Tongue (tissue), 2 donors: ENCODE data around the gene CCL8. TPM values are rescaled to one million over a fixed set of nuclear protein-coding genes. Genes with fewer than 3 reads are reported as not detected.

Source experiments
- DNase-seq: peaks from one replicate; pipeline ENCODE4 v3.0.0-alpha.2; 2015
- total RNA-seq: library from RNA; depleted of rRNA; stranded (reverse); fragments of >200 nt; gene quantifications from one replicate; pipeline ENCODE4 v1.2.3, GENCODE V29; 2014

CCL8 gene
- total RNA-seq, 1 donor from 2014 or later = 0.51 TPM

DNA sequence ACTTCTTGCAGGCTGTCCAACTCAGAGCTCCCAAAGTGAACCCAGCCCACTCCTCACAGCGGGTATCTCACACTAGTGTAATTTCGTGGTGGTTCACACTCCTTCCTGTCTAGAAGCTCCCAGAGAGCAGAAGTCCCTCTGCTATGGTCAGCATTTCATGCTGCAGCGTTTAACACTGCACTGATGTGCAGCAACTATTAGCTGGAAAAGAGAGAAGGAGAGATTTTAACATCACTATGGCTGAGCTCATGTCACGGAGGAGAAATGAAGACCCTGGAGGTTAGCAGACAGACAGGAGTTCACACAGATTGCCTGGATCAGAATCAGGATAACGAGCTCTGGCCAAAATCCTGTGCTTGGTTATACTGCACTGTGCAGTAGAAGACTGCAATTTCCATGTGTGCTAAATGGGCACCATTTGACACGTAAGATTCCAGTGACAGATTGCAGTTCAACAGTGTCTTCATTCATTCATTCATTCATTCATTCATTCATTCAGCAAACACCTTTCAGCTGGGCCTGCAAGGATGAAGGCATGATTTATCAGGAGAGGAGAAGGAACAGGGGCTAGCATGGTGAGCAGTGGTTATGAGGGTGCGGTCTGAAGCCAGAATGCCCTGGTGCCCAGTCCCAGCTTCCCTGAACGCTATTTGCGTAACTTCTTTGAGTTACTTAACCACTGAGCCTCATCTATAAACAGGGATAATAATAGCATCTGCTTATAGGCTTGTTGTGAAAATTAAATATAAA, 49.1 kb downstream of the CCL8 start:
- DNase-seq = no peak

DNA sequence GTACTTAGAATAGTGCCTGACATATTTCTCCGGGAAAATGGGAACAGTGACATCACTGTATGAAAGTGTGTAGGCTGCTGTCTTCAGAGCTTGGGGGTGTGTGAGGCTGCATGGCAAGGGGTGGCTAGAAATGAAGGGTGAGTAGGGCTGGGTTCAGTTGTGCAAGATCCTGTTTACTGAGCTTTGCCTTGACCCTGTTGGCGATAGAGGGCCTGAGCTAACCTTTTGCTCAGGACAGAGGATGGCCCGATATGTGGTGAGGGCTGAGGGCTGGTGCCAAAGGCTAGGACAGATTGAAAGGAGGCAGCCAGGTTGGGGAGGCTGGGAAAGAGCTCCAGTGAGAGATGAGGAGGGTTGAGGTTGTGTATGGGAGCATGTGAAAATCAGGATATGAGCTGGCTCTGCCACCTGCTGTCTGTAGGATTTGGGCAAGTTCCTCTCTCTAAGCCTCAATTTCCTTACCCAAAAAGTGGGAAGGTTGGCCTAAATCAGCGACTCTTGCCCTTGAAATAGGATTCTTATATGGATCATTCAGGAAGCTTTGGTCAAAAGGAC, 49.8 kb downstream of the CCL8 start:
- DNase-seq = no peak

GRCh38 chr17:34369571-34369970, 50.3 kb downstream of the CCL8 start:
- no peak for DNase-seq

DNA sequence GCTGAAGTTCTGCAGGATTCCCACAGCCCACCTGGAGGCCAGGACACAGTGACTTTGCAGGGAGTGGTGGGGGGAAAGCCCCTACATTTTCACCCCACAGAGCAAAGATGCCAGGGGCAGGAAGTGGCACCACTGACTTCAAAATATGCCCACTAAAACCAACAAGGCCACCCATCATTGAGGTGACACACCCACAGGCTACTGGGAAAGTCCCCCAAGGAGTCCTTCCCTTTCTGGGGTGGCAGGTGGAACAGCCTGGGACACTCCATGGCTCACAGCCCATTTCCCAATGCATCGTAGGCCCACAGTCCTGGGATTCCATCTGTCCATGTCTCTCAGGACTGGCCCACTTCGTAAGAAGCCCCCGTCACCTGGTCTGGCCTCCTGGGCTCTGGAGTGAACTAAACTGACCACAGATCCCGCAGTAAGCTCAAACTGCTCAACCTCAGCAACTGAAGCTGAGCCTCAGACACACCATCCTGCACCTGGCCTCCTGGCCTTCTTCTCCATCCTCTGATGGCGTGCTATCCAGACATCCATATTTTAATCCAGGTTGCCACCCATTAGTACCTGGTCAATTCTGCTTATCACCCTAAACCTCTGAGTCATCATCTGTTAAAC, 51.3 kb downstream of the CCL8 start:
- DNase-seq = no peak

GRCh38 chr17:34370997-34371395, 51.8 kb downstream of the CCL8 start:
- no peak for DNase-seq

Other genes starting within 250 kb of the CCL8 start
- gene CCL2, start 64.2 kb upstream of the CCL8 start, total RNA-seq = 11.3 TPM
- not detected for gene CCL7, start 49.2 kb upstream of the CCL8 start, total RNA-seq
- gene CCL11, start 33.7 kb upstream of the CCL8 start, total RNA-seq = not detected
- gene CCL13, start 37.0 kb downstream of the CCL8 start, total RNA-seq = not detected
- not detected for gene CCL1, start 43.8 kb downstream of the CCL8 start, total RNA-seq